ENCODE data around the gene ANKHD1.

Gene ANKHD1

DNA sequence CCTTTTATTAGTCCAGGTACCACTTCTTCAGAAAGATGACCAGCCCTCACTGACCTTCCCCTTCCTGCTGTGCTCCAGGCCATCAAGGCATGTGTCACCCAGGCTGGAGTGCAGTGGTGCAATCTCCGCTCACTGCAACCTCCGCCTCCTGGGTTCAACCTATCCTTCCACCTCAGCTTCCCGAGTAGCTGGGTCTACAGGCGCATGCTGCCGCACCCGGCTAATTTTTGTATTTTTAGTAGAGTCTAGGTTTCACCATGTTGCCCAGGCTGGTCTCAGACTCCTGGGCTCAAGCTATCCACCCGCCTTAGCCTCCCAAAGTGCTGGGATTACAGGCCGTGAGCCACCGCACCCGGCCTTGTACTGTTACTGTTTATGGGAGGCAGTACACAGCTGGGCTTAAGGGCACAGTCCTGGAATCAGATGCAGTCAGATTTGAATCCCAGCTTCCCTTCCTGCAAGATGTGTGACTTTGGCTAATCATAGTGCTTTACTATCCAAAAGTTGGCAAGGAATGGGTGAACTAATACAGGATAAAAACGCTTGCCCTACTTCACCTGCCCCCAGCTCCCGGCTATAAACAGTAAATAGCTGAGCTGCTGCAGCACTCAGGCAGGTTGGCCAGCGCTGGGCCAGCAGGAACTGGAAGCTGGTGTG is 145.3 kb downstream of the ANKHD1 start:
- DNase-seq: no peak

DNA sequence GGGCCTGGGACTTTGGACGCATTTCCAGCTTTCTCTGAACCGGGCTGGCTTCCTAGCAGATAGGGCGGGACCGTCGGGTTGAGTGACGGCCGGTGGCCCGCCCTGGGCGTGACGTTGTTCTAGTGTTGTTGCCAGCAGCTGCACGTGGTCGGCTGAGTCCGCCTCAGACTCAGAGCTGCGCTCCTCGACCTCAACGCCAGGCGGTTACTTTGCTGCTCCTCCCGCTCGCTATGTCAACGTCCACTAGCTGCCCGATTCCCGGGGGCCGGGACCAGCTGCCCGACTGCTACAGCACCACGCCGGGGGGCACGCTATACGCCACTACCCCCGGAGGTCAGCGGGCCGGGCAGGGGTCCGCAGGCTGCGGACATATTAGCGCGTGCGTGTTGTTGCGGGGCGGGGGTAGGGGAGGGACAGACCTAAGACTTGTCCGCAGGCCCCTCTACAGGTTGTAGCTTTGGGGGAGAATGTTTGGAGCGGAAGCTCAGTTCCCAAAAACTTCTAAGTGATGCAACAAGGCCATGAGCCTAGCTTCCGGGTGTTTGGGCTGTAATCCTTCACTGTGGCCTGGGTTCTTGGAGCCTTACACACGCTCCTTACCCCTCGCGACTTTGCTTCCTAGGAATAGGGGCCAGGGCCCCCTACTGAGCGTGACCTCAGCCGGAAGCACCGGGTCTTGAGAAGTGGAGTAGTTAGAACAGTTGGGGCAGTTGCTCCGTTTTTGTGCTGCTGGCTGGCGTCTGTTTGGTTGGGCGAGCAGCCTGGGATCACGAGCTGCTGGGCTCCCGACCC is 146.1 kb downstream of the ANKHD1 start, which contains the start of gene EIF4EBP3:
Gene EIF4EBP3 (plus strand): TSS at position 155 of the 792 bp plus-strand sequence. CDS start 76 bp downstream, at position 231.
- peak; percentile 89 for DNase-seq

DNA sequence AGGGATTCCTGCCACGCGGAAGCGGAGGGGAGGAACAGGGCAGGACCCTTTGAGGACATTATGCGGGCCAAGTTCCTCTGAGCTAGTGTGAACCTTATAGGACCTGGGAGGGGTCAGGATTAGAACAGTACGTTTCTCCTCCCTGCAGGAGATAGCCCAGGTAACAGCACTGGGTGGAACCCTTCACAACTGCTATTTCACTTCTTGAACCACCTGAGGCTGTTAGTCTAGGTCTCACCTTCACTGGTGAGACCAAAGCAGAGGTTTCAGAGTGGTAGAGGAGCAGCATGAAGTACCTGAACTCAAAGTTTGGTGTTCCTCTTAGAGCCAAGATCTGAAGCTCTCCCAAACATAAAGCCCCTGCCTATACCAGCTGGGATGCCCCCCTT is 146.7 kb downstream of the ANKHD1 start:
- no peak for DNase-seq

DNA sequence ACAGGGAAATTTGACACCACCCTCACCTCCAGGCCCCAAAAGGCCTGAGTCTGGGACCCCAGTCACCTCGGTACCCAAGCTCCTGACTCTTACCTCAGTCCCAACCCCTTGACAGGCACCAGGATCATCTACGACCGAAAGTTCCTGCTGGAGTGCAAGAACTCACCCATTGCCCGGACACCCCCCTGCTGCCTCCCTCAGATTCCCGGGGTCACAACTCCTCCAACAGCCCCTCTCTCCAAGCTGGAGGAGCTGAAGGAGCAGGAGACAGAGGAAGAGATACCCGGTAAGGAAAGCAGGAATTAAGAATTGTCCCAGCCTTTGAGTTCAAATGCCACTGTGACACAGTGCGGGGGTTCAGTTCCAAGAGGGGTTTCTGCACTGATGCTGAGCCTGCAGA is 147.2 kb downstream of the ANKHD1 start:
- DNase-seq: no peak

DNA sequence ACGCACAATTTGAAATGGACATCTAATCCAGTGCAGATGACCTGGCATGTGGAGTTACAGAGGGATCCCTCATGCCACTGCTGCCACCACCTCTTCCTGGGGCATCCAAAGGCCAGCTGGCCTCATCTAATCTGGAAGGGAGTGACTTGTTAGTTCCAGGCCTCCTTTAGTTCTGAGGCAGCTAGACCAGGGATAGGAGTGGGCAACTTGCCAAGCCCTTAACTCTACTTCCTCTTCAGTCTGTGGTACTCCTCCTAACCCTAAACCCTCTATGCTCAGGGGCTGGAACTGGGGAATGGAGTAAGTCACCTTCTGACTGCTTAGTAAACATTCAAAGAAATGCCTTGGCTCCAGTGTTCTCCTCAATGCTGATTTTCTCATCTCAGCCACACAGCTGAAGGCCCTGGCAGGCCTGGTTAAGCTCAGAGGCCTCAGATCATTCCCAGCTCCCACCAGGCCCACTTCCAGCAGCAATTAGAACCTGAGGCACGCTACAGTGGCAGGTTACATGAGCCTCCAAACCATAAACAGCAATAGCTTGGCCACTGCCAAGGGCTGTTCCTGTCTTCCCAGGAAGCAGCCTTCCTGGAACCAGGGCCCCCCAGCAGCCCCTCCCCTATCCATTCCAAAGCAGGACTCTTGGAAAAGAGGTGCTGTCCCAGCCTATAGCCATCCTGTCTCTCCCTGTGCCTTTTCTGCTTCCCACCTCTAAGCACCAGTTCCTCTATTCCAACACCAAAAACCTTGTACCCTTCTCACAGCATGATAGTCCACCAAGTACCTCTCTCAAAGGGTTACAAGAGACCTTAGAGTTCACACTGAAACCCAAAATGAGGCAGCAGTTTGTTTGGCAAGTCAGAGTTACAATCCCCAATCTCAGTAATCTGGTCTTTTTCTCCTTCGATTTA is 147.9 kb downstream of the ANKHD1 start:
- DNase-seq: no peak

DNA sequence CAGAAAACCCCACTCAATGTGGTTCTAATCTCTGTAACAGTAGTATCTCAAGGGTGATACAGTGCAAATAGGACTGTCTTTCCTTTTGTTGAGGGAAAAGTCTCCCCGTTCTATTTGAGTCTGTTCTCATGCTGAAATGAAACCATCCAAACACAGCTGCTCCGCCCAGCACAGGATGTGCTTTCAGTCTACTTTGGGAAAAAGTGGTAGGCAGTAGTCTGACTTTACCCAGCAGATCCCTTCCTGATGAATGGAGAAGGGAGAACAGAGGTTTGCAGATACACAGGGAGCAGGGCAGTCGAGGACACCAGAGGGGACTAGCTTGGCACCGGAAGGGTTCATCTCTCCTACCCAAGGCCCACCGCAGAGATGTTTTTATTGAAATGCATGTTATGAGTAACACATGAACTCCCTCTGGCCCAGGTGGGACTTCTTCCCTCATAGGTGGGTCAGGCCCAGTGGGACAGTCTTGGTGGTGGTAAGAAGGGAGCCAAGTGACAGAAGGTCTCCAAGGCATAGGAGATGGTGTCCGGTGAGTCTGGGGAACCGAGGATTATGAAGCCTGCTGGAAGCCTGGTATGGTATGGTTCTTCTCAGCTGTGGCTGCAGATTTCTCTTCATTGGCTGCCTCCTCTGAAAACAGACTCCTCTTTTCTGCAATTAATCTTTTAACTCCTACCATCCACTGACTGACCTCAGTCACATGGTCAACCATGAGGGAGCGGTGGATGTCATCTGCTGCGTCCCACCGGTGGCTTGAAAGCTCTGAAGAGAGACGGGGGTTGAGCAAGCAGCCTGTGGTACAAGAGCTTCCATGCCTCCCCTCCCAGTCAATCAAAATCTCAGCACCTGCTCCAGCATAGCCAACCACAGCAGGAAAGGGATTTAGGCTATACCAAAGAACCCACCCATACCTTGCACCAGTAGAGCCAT is 148.8 kb downstream of the ANKHD1 start:
- no peak for DNase-seq

DNA sequence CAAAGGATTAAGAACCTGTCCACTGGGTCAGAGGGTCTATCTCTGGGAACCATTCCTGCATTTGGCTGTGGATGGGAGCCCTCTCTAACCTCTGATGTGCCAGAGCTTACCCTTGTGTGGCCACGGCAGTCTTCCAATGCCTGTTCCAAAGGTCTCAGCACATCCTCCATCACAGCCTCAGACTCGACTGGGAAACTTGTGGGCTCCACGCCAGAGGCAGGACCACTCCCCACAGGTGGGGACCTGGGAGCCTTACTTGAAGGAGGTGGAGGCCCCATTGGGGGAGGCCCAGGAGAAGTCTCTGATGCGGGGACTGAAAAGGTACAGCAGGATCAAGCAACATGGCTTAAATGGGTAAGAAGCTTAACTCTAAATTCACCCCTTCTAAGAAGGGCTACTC is 150.2 kb downstream of the ANKHD1 start:
- no peak for DNase-seq

DNA sequence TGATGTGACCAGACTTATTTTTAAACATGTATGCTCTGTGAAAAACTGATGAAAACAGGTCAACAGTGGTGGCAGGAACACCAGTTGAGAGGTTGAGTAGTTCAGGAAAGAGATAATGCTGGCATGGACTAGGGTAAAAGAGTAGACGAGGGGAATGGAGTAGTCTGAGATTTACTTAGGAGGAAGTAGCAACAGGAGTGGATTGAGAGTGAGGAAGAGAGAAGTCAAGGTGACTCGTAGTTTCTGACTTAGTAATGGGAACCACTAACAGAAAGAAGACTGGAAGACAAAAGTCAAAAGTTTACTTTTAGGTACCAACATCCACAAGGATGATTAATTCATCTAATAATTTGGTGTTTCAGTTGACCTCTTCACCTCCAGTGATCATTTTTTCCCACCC is 152.0 kb downstream of the ANKHD1 start:
- DNase-seq: no peak

DNA sequence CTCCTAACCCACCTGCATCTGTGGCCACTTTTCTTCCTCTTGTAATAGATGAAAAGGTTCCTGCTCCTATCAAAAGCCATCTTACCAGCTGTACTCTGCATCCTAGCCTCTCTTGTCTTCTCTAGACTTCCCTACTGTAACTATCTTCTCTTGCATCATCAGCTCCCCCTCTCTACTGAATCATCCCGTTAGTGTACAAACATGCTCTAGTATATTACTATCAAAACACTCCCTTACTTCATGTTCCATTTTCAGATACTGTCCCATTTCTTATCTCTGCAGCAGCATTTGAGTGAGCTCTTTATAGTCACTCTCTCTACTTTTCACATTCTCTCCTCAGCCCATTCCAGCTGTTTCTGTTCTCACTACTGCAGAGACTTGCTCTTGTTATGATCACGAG is 152.8 kb downstream of the ANKHD1 start:
- DNase-seq: no peak

DNA sequence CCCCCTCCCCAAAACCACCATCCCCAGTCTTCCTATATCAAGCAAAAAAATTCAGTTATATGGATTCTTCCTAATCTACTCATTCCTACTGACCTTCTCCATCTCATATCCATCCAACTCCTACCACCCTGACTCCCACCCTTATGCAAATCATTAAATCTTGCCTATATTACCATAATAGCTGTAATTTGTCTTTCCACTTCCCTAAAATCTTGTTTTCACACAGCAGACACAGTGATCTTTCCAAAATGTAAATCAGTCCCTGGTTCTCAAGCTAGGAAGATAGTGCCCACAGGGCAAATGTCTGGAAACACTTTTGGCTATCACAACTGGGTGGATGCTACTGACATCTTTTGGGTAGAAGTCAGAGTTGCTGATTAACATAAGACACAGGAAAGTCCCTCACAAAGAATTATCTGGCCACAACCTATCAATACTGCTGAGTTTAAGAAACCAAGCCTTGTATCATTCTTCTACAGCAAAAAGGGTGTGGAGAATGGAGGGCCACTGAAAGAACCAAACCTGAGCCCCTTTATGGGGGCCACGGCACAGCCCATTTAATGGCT is 154.2 kb downstream of the ANKHD1 start:
- no peak for DNase-seq

DNA sequence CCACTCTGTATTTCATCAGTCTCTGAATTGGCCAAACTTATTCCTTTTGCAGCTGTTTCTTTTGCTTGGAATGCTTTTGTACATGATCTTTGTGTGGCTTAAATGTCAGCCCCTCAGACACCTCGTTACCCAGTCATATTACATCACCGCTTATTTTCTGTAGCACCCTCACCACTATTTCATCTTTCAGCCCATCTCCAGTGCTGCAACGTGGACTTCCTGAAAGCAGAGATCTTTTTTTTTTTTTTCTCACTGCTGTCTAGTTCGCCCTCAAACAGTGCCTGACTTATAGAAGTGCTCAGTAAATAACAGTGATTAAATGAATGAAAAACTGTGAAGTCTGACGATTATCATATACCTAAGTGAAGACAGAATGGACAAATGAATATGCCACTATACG is 154.8 kb downstream of the ANKHD1 start:
- no peak for DNase-seq

DNA sequence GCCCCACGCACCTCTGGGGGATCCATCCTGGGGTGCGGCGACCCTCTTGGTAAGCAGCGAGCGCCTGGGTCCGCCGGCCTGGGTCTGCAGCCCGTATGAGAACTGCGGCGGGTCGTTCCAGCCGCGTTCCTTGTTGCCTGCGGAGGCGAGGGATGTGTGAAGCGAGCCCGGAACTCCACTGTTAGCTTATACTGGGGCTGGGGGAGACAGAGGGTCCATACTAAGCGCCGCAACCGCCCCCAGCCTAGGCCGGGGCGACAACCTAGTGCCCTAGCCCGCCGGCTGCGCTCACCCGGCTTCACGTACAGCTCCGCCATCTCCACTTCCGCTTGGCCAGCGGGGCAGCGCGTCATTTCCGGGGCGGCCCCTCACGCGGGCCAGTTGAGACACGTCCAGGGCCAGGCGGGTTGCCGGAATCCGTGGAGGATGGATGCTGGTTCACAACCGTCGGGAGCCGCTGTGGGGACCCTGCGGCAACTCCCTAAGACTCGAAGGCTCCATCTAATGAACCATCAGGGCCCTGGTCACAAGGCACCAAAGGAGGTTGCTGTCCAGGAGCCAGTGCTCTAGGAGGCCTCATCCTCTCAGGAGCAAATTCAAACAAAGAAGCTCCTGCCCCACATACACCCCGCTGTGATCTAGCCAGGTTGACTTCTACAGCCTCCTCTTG is 155.6 kb downstream of the ANKHD1 start, which contains the start of gene SRA1:
Gene SRA1 (minus strand): TSS at position 338 of the 670 bp plus-strand sequence. CDS start 21 bp downstream, at position 317.
- peak; percentile 88 for DNase-seq

DNA sequence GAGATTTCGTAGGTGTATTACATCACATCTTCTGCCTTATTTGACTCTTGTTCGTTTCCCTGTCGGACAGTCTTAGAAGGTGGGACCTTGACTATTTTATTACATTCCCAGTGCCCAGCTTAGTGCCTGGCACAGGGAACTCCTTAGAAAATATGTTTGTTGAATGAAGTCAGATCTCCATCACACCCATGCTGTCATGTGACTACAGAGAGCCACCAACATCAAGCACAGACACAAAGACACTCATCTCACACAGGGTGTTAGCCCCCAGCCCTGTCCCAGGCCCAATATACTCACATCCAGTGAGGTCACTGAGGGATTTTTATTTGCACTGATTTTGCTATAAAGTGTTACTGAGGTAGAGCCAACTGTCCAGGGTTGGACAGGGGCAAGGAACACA is 156.3 kb downstream of the ANKHD1 start:
- no peak for DNase-seq

DNA sequence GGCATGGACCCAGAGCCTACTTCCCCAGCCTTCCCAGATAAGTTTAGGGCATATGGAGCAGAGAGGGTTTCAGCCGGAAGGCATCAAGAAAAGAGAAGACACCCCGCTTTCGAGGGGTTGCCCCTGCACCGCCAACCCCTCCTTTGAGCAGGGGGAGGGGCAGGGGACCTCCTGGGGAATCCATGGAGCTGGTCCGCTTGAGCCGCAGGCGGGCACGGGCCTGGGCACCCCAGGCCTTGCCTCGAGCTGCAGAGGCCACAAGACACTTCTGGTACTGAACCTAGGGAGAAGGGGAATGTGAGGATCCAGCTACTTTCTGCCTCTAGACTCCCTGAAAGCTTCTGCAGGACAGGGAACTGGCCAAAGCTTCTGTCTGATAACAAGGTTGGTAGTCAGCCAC is 156.9 kb downstream of the ANKHD1 start:
- no peak for DNase-seq

DNA sequence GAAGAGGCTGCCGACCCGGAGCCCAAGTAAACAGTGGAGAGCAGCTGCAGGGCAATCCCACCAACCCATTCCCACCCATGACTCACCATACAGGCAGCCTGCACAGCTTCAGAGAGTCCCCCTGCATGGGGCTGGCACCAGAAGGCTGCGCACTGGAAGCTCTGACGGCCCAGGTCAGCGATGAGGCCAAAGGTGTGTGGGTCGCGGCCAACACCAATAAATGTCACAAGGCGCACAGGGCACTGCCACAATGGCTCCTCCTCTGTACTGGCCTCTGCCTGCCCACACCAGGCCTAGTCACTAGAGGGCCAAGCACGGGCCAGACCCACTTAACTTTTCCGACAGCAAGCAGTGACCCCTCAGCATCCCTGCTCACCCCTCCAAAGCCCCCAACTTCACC is 158.6 kb downstream of the ANKHD1 start:
- DNase-seq: no peak

DNA sequence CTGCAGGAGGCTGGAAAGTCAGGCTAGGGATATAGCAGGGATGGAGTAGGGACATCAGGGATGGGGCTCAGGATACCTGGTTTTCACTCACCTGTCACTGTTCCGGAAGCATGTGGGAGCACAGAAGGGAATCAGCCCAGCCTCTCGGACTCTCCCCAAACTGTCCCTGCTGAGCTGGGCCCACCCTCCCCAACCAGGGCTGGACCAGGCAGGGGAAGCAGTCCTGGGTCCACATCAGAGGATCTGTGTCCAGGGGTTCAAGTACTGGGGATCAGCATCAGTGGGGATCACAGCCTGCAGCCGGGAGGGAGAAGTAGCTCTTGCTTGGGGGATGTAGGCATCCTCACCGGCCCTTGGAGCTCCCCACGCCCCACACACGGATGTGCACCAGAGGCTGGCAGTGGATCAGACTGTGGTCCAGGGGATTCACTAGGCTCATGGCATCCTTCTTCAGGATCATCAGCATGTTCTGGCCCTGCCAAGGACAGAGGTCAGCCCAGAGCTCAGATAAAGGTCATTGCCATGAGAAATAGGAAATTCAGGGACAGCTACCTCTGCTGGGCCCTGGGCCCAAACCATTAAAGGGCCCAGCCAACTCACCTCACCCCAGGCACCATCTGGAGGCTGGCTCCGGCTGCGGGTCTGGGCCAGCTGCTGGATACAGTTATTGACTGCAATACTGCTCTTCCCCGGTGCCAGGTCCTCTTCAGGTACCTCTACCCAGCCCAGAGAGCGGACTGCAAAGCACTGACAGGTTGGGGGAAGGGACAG is 160.3 kb downstream of the ANKHD1 start:
- DNase-seq: no peak

DNA sequence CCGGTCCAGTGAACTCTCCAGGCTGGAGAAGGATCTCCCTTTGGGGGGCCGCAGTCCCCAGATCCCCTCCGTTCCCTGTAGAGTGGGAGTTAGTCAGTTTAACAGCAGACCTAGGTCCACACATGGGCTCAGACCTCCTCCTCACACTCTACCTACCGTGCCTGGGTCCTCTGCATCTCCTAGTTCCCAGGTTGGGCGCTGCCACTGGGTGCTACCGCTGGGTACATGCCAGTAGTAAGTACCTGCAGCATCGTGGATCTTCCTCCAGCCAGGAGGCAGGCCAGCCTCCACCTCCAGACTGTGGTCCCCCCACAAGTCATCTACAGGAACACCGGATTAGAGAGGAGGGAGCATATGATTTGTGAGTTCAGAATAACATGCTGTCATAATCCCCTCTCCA is 162.0 kb downstream of the ANKHD1 start:
- no peak for DNase-seq

DNA sequence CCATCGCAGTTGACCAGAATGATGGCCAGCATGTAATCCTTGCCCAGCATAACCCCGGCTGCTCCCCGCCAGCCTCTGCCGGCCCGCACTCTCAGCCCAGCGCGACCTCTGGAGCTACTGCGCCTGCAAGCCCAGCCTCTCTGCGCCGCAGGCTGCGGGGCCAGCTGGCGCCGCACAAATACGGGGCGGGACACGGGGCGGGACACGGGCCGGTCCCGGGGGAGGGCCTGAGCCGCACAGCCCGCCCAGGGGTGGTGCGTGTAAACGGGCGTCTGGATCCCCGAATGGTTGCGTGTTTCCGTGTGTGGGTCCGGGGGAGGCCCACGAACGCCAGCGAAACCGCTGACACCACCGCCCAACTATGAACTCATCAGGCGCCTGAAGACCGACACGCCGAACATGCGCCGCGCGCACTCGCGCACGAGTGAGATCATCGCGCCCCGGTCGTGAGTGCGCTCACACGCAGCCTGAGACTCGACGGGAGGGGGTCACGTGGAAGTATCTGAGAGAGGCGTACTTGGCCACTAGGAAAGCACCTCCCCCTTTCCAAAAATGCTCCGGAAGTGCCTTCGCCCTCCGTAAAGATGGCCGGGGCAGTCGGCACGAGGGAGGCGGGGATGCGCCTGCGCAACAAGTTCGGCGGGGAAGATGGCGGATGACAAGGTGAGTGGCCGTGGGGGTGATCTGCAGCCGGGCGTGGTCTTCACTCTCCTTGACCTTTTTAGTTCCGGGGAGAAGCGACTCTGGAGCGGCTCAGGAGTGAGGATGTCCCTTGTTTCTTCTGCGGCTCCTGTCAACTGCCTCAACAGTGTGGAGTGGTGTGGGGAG is 162.8 kb downstream of the ANKHD1 start, which contains the start of the genes APBB3 and SLC35A4:
Gene APBB3 (minus strand): TSS at position 403 of the 828 bp plus-strand sequence. CDS start 353 bp downstream, at position 50.
Gene SLC35A4 (plus strand): TSS at position 633 of the 828 bp plus-strand sequence. CDS start 2,342 bp downstream, outside the sequence.
- DNase-seq: peak; percentile 97

Data from stimulated activated CD4-positive, alpha-beta T cell treated with anti-CD3 and anti-CD28 coated beads, Interleukin-1b, Interleukin-23, amount 100 ng/mL, for 48 hours (primary cell).